ENCODE measurements around the gene PCARE. TPM values are rescaled to one million over a fixed set of nuclear protein-coding genes. Genes with fewer than 3 reads are reported as not detected.

PCARE gene
- total and polyA plus RNA-seq, 2 experiments from 2014 or later = not detected

DNA sequence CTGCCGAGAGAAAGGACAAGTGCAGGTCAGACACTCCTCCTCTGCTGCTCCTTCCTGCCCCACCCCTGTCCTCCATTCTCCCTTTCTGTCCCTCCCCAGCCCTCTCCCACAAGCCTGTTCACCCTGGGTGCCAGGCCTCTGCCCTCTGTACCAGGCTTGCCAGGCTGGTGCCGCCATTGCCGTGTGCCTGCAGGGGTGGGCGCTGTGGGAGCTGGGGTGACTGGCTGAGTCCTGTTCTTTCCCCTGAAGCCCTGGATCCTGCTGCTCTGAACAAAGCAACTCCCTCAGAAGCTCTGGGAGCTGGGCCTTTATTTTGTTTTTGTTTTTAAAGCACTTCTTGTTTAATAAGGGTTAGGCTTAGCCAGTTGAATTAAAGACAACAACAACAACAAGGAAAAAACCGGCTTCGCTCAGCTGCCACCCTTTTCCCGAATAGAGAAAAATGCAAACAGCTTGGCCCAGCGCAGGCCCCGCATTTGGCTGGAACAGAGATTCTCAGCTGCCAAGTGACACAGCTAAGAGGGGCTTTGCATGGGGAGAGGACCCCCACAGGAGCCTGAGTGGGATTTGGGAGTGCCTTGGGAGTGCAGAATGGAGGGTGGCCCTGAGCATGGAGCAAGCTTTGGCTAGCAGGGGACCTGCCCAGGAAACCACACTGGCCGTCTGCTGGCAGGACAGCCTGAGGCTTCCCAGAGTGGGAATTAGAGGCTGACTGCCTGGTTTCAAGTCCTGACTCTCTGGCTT, 9.1 kb downstream of the PCARE start (continued):
- TF ChIP-seq ZNF462 (CRISPR knock-in tag; IDR thresholded peaks at IDR 0.05) (no peak), ZNF114 (CRISPR knock-in tag; IDR thresholded peaks at IDR 0.05) (no peak), STAT1 (IDR thresholded peaks at IDR 0.05; ENCODE audit: unreplicated experiment) (no peak), ETS1 (IDR thresholded peaks at IDR 0.05) (no peak), POLR2AphosphoS5 (IDR thresholded peaks at IDR 0.05; ENCODE audit: low read depth) (no peak), CREB1 (CRISPR knock-in tag; IDR thresholded peaks at IDR 0.05; ENCODE audit: low read depth) (no peak), CTCF (conservative IDR thresholded peaks at IDR 0.05; ENCODE audit: low read depth in 2 of 2) (no peak), JUNB (IDR thresholded peaks at IDR 0.05; ENCODE audit: unreplicated experiment) (no peak), NANOG (IDR thresholded peaks at IDR 0.05; ENCODE audit: borderline replicate concordance) (no peak), REST (IDR thresholded peaks at IDR 0.05; ENCODE audit: unreplicated experiment) (no peak), EZH2 (IDR thresholded peaks at IDR 0.05; ENCODE audit: low read depth, unreplicated experiment) (no peak), EZH2phosphoT487 (IDR thresholded peaks at IDR 0.05; ENCODE audit: unreplicated experiment) (no peak)
